Omental fat pad (tissue), 4 donors: Measurements from ENCODE around the gene CREB3L1. TPM values are rescaled to one million over a fixed set of nuclear protein-coding genes. Genes with fewer than 3 reads are reported as not detected.

Experiments used
- ATAC-seq: fragments of 150-250 bp; one replicate; pipeline ENCODE4 v1.9.1; 2016; ENCODE audit warnings: mild to moderate bottlenecking, moderate library complexity; ENCODE audit not compliant: low FRiP score
- DNase-seq: peaks from one replicate; pipeline ENCODE4 v3.0.0-alpha.2; 2019; ENCODE audit warnings: low spot score
- CTCF ChIP-seq, 3 donors: fragments of 450-650 bp; IDR thresholded peaks; one replicate each; pipeline ENCODE4 v1.5.1; 2016 to 2017; ENCODE audit warnings: antibody characterized with exemption in 3 of 3, mild to moderate bottlenecking in 3 of 3, moderate library complexity in 2 of 3
- total RNA-seq, 4 donors: library from RNA; depleted of rRNA; stranded (reverse); fragments of >200 nt; gene quantifications; one replicate each; pipeline ENCODE4 v1.1.0, GENCODE V29; 2016

The CREB3L1 gene
- total RNA-seq, 4 donors from 2014 or later = 0.94 to 8.7 (median 2.8) TPM

GRCh38 chr11:46345881-46346484 lies 68.5 kb downstream of the CREB3L1 start:
- no peak for ATAC-seq
- TF ChIP-seq CTCF (IDR thresholded peaks at IDR 0.05) = no peak
- DNase-seq = no peak

GRCh38 chr11:46346886-46347636 lies 69.6 kb downstream of the CREB3L1 start, which contains the start of gene DGKZ:
DGKZ (plus strand) TSS chr11:46347463; CDS start chr11:46347660, 197 bp downstream.
- ATAC-seq = peak; percentile 94
- TF ChIP-seq CTCF (IDR thresholded peaks at IDR 0.05) = peak in 2 of 3 donors; percentile 96 to 98
- peak; percentile 43 for DNase-seq

- TF ChIP-seq CTCF (IDR thresholded peaks at IDR 0.05) = no peak
- no peak for DNase-seq
- peak; percentile 25 for ATAC-seq
Measured at GRCh38 chr11:46347637-46348311, 70.3 kb downstream of the CREB3L1 start.

- no peak for TF ChIP-seq CTCF (IDR thresholded peaks at IDR 0.05)
- DNase-seq = no peak
- no peak for ATAC-seq
Measured at GRCh38 chr11:46348566-46349401, 71.3 kb downstream of the CREB3L1 start.

GRCh38 chr11:46350695-46351094 lies 73.2 kb downstream of the CREB3L1 start:
- ATAC-seq = no peak
- no peak for DNase-seq
- TF ChIP-seq CTCF (IDR thresholded peaks at IDR 0.05) = no peak

- DNase-seq (no peak), ATAC-seq (no peak)
- TF ChIP-seq CTCF (IDR thresholded peaks at IDR 0.05) = no peak
Measured at GRCh38 chr11:46351148-46351547, 73.7 kb downstream of the CREB3L1 start.
